Muscle layer of colon (tissue), 2 donors: ENCODE data around the gene CCL26.

Experiments
- H3K27ac ChIP-seq: one replicate; pipeline ENCODE4 v1.7.0; 2013; ENCODE audit warnings: low read depth, mild to moderate bottlenecking, low read length, moderate library complexity
- H3K27me3 ChIP-seq, 2 donors: one replicate each; pipeline ENCODE4 v1.7.0; 2013; ENCODE audit warnings: low read length in 2 of 2, mild to moderate bottlenecking in 2 of 2; ENCODE audit not compliant: insufficient read depth in 2 of 2, control insufficient read depth in 1 of 2
- H3K36me3 ChIP-seq: one replicate; pipeline ENCODE4 v1.7.0; 2013; ENCODE audit warnings: mild to moderate bottlenecking, low read length; ENCODE audit not compliant: insufficient read depth
- H3K4me1 ChIP-seq: one replicate; pipeline ENCODE4 v1.7.0; 2013; ENCODE audit warnings: mild to moderate bottlenecking, low read length; ENCODE audit not compliant: insufficient read depth
- H3K4me3 ChIP-seq, 2 donors: one replicate each; pipeline ENCODE4 v1.7.0; 2013; ENCODE audit warnings: low read length in 2 of 2, low read depth in 1 of 2, mild to moderate bottlenecking in 1 of 2, moderate library complexity in 1 of 2
- H3K9ac ChIP-seq: one replicate; pipeline ENCODE4 v1.7.0; 2013; ENCODE audit warnings: low read length
- H3K9me3 ChIP-seq: one replicate; pipeline ENCODE4 v1.7.0; 2013; ENCODE audit warnings: mild to moderate bottlenecking, low read length
- donor health status: abdominal sarcoma.
- donor health status: Adenocarcinoma of cecum.

The CCL26 gene

GRCh38 chr7:75772081-75773077 lies at the start of gene CCL26:
Gene CCL26 (minus strand): TSS chr7:75772211. CDS start chr7:75772176, 35 bp downstream.
- Histone ChIP-seq H3K9me3 (no peaks in the 10 kb centered on the region), H3K9ac (no peak within 1 kb of the TSS), H3K4me3 (no peak within 1 kb of the TSS), H3K4me1 (no peaks in the 10 kb centered on the region), H3K36me3 (no peaks in the 10 kb centered on the region), H3K27ac (no peak within 1 kb of the TSS), H3K27me3 (no peaks in the 10 kb centered on the region)

- Histone ChIP-seq H3K27ac (no peak overlapping the region), H3K4me3 (no peak overlapping the region), H3K4me1 (no peaks in the 10 kb centered on the region), H3K27me3 (no peaks in the 10 kb centered on the region), H3K9me3 (no peaks in the 10 kb centered on the region), H3K9ac (no peak overlapping the region), H3K36me3 (no peaks in the 10 kb centered on the region)
These were observed 48.7 kb upstream of the CCL26 start for GRCh38 chr7:75820688-75821087.

- Histone ChIP-seq H3K27me3 (no peaks in the 10 kb centered on the region), H3K4me1 (no peaks in the 10 kb centered on the region), H3K36me3 (no peaks in the 10 kb centered on the region), H3K9ac (no peak overlapping the region), H3K4me3 (no peak overlapping the region), H3K9me3 (no peaks in the 10 kb centered on the region), H3K27ac (no peak overlapping the region)
These were observed 47.7 kb upstream of the CCL26 start for GRCh38 chr7:75819711-75820110.

- Histone ChIP-seq H3K9ac (no peak overlapping the region), H3K27me3 (no peaks in the 10 kb centered on the region), H3K4me1 (no peaks in the 10 kb centered on the region), H3K27ac (no peak overlapping the region), H3K4me3 (no peak overlapping the region), H3K9me3 (no peaks in the 10 kb centered on the region), H3K36me3 (no peaks in the 10 kb centered on the region)
These were observed 46.5 kb upstream of the CCL26 start for GRCh38 chr7:75818472-75818871.

- Histone ChIP-seq H3K27ac (no peak overlapping the region), H3K27me3 (no peaks in the 10 kb centered on the region), H3K4me3 (no peak overlapping the region), H3K36me3 (no peaks in the 10 kb centered on the region), H3K9ac (no peak overlapping the region), H3K4me1 (no peaks in the 10 kb centered on the region), H3K9me3 (no peaks in the 10 kb centered on the region)
These were observed 45.1 kb upstream of the CCL26 start for GRCh38 chr7:75817116-75817515.

- Histone ChIP-seq H3K4me3 (no peak overlapping the region), H3K4me1 (no peaks in the 10 kb centered on the region), H3K27ac (no peak overlapping the region), H3K9me3 (no peaks in the 10 kb centered on the region), H3K36me3 (no peaks in the 10 kb centered on the region), H3K27me3 (no peaks in the 10 kb centered on the region), H3K9ac (no peak overlapping the region)
These were observed 43.5 kb upstream of the CCL26 start for GRCh38 chr7:75815418-75816064.

GRCh38 chr7:75814407-75814947 lies 42.5 kb upstream of the CCL26 start:
- H3K36me3 ChIP-seq, result no peaks in the 10 kb centered on the region

GRCh38 chr7:75813781-75814236 lies 41.8 kb upstream of the CCL26 start, which contains the start of gene CCL24:
Gene CCL24 (minus strand): TSS chr7:75813806. CDS start chr7:75813715, 91 bp downstream.
- H3K9me3 ChIP-seq, result no peaks in the 10 kb centered on the region
- H3K9ac ChIP-seq, result no peak within 1 kb of the TSS
- no peaks in the 10 kb centered on the region for H3K27me3 ChIP-seq
- H3K4me3 ChIP-seq, result no peak within 1 kb of the TSS
- H3K27ac ChIP-seq, result no peak within 1 kb of the TSS
- no peaks in the 10 kb centered on the region for H3K4me1 ChIP-seq
- H3K36me3 ChIP-seq, result no peaks in the 10 kb centered on the region

More at GRCh38 chr7:75814407-75814947, 42.5 kb upstream of the CCL26 start:
- no peak overlapping the region for H3K4me3 ChIP-seq
- no peak overlapping the region for H3K27ac ChIP-seq
- no peaks in the 10 kb centered on the region for H3K9me3 ChIP-seq
- H3K27me3 ChIP-seq, result no peaks in the 10 kb centered on the region
- H3K9ac ChIP-seq, result no peak overlapping the region
- no peaks in the 10 kb centered on the region for H3K4me1 ChIP-seq

- H3K36me3 ChIP-seq, result no peaks in the 10 kb centered on the region
- H3K9ac ChIP-seq, result no peak overlapping the region
- H3K4me1 ChIP-seq, result no peaks in the 10 kb centered on the region
- no peaks in the 10 kb centered on the region for H3K9me3 ChIP-seq
- H3K27ac ChIP-seq, result no peak overlapping the region
- H3K27me3 ChIP-seq, result no peaks in the 10 kb centered on the region
- H3K4me3 ChIP-seq, result no peak overlapping the region
These were observed 41.1 kb upstream of the CCL26 start for GRCh38 chr7:75813084-75813483.

- Histone ChIP-seq H3K4me3 (no peak overlapping the region), H3K4me1 (no peaks in the 10 kb centered on the region), H3K9me3 (no peaks in the 10 kb centered on the region), H3K9ac (no peak overlapping the region), H3K27ac (no peak overlapping the region), H3K27me3 (no peaks in the 10 kb centered on the region), H3K36me3 (no peaks in the 10 kb centered on the region)
These were observed 40.1 kb upstream of the CCL26 start for GRCh38 chr7:75811894-75812678.

- H3K27ac ChIP-seq, result no peak overlapping the region
- no peaks in the 10 kb centered on the region for H3K36me3 ChIP-seq
- H3K4me1 ChIP-seq, result no peaks in the 10 kb centered on the region
- no peak overlapping the region for H3K9ac ChIP-seq
- no peaks in the 10 kb centered on the region for H3K27me3 ChIP-seq
- H3K4me3 ChIP-seq, result no peak overlapping the region
- H3K9me3 ChIP-seq, result no peaks in the 10 kb centered on the region
These were observed 37.4 kb upstream of the CCL26 start for GRCh38 chr7:75809396-75809795.
